Erythroblast (primary cell): Measurements from ENCODE around the gene MFF.

Experiments used
- GATA1 ChIP-seq: IDR thresholded peaks from 2 replicates; pipeline ENCODE4 v1.6.1; 2011; ENCODE audit warnings: low read depth, mild to moderate bottlenecking, control low read depth, low read length, moderate library complexity
- POLR2A ChIP-seq: IDR thresholded peaks from 2 replicates; pipeline ENCODE4 v1.6.1; 2011; ENCODE audit warnings: mild to moderate bottlenecking, low read length

DNA sequence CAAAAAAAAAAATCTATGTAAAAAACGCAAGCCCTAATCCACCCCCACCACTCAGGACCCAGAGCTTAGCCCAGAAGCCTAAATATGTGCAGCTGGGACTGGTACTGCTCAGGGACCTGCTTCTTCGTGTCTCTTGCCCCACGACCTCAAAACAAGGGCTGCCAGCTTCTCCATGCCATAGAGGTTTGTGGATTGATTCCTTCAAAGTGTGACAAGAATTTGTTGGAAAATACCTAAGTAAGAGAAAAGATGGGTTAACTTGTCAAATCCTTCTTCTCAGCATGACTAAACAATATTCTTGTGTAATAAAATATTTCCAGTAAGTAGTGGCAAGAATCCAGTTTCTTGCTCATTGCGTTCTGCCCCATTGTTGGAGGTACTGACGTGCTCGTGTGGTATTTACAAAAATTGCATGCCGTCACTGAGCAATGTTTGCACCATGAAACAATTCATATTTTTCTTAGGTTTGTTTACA lies 63.5 kb downstream of the MFF start:
- TF ChIP-seq POLR2A, result no peak
- TF ChIP-seq GATA1, result no peak
